Measurements from ENCODE around the gene TGIF2. TPM values are rescaled to one million over a fixed set of nuclear protein-coding genes. Genes with fewer than 3 reads are reported as not detected.

The TGIF2 gene
- total and polyA plus RNA-seq, 9 of the 15 experiments (the other 6 are each of a cell fraction or from before 2014, with no cell fraction given): 6.8 to 27.8 (median 15.7) TPM

GRCh38 chr20:36605399-36606157 lies 32.2 kb downstream of the TGIF2 start, which contains the start of gene RAB5IF (continued):
- TF ChIP-seq ZBTB40 (IDR thresholded peaks at IDR 0.05): peak; percentile 94
- no peak for TF ChIP-seq ZBTB40 (CRISPR knock-in tag; IDR thresholded peaks at IDR 0.05)
- peak in 1 of 2 experiments; percentile 47; a peak in 1 of 4 replicates for TF ChIP-seq HDAC1 (IDR thresholded peaks at IDR 0.05)
- no peak for TF ChIP-seq ZNF23 (CRISPR knock-in tag; IDR thresholded peaks at IDR 0.05)
- TF ChIP-seq, protein P1, sequence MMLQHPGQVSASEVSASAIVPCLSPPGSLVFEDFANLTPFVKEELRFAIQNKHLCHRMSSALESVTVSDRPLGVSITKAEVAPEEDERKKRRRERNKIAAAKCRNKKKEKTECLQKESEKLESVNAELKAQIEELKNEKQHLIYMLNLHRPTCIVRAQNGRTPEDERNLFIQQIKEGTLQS (IDR thresholded peaks at IDR 0.05): peak; percentile 100
- TF ChIP-seq, protein P1 (CRISPR knock-in tag; conservative IDR thresholded peaks at IDR 0.05): 0 out of 2 replicates have a peak, but pooled peaks have one; percentile 24
- TF ChIP-seq ZBED1 (IDR thresholded peaks at IDR 0.05): 0 out of 2 replicates have a peak, but pooled peaks have one; percentile 18
- TF ChIP-seq PTTG1 (tag; IDR thresholded peaks at IDR 0.05; ENCODE audit: low read depth): no peak
- TF ChIP-seq ZBTB9 (CRISPR knock-in tag; IDR thresholded peaks at IDR 0.05): 0 out of 2 replicates have a peak, but pooled peaks have one; percentile 4
- TF ChIP-seq ARID1B (IDR thresholded peaks at IDR 0.05): peak; percentile 42
- no peak for TF ChIP-seq ZNF551 (CRISPR knock-in tag; IDR thresholded peaks at IDR 0.05)
- TF ChIP-seq, protein P2, sequence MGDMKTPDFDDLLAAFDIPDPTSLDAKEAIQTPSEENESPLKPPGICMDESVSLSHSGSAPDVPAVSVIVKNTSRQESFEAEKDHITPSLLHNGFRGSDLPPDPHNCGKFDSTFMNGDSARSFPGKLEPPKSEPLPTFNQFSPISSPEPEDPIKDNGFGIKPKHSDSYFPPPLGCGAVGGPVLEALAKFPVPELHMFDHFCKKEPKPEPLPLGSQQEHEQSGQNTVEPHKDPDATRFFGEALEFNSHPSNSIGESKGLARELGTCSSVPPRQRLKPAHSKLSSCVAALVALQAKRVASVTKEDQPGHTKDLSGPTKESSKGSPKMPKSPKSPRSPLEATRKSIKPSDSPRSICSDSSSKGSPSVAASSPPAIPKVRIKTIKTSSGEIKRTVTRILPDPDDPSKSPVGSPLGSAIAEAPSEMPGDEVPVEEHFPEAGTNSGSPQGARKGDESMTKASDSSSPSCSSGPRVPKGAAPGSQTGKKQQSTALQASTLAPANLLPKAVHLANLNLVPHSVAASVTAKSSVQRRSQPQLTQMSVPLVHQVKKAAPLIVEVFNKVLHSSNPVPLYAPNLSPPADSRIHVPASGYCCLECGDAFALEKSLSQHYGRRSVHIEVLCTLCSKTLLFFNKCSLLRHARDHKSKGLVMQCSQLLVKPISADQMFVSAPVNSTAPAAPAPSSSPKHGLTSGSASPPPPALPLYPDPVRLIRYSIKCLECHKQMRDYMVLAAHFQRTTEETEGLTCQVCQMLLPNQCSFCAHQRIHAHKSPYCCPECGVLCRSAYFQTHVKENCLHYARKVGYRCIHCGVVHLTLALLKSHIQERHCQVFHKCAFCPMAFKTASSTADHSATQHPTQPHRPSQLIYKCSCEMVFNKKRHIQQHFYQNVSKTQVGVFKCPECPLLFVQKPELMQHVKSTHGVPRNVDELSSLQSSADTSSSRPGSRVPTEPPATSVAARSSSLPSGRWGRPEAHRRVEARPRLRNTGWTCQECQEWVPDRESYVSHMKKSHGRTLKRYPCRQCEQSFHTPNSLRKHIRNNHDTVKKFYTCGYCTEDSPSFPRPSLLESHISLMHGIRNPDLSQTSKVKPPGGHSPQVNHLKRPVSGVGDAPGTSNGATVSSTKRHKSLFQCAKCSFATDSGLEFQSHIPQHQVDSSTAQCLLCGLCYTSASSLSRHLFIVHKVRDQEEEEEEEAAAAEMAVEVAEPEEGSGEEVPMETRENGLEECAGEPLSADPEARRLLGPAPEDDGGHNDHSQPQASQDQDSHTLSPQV (IDR thresholded peaks at IDR 0.05): peak; percentile 83; the same call in 1 of the 2 replicates

All from K562 (cell line).